Activated T-cell treated with anti-CD3 and anti-CD28 coated beads, Interleukin-2, amount 50 U/mL, for 24 hours (primary cell): ENCODE measurements around the gene NHS.

Experiments used
- DNase-seq: peaks from one replicate; pipeline ENCODE4 v3.0.0-alpha.2; 2020
- H3K27ac Mint-ChIP-seq: 2 replicates; pipeline ENCODE4 v1.8.0; 2020; ENCODE audit warnings: mild to moderate bottlenecking, mixed read lengths
- H3K27me3 Mint-ChIP-seq: 2 replicates; pipeline ENCODE4 v1.8.0; 2020; ENCODE audit warnings: mixed read lengths
- H3K36me3 Mint-ChIP-seq: 2 replicates; pipeline ENCODE4 v1.8.0; 2020; ENCODE audit warnings: low read depth, mixed read lengths
- H3K4me1 Mint-ChIP-seq: 2 replicates; pipeline ENCODE4 v1.8.0; 2020; ENCODE audit warnings: low read depth, mixed read lengths
- H3K4me3 Mint-ChIP-seq: 2 replicates; pipeline ENCODE4 v1.8.0; 2020; ENCODE audit warnings: mild to moderate bottlenecking, moderate library complexity, mixed read lengths
- H3K9me3 Mint-ChIP-seq: 2 replicates; pipeline ENCODE4 v1.8.0; 2020; ENCODE audit warnings: mixed read lengths

Gene NHS

DNA sequence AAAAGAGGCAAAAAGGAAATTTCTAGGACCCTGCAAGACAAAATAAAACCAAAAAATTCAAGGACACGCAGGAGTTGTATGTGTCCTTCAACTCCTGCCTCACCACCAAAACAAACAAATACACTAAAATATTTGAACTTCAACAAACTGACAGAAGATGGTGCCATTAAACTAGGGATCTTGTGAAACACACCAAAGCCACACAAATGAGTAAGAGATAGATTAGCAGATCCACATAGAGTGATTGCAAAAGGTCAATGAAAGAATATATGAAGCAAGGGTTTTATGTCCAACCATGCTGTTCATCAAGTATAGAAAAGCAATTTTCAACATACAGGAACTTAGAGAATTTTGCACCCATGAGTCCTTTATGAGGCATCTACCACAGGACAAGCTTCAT is 322.2 kb downstream of the NHS start:
- Mint-ChIP-seq H3K4me3 (no peak overlapping the region), H3K4me1 (no peaks in the 10 kb centered on the region), H3K9me3 (no peaks in the 10 kb centered on the region), H3K27me3 (peaks cover 13% of the 10 kb centered on the region), H3K27ac (no peak overlapping the region), H3K36me3 (no peaks in the 10 kb centered on the region)
- no peak for DNase-seq

GRCh38 chrX:17700976-17701375 is 326.0 kb downstream of the NHS start:
- Mint-ChIP-seq H3K36me3 (no peaks in the 10 kb centered on the region), H3K4me3 (no peak overlapping the region), H3K4me1 (no peaks in the 10 kb centered on the region), H3K27me3 (peaks cover 18% of the 10 kb centered on the region), H3K9me3 (no peaks in the 10 kb centered on the region), H3K27ac (no peak overlapping the region)
- DNase-seq = no peak

DNA sequence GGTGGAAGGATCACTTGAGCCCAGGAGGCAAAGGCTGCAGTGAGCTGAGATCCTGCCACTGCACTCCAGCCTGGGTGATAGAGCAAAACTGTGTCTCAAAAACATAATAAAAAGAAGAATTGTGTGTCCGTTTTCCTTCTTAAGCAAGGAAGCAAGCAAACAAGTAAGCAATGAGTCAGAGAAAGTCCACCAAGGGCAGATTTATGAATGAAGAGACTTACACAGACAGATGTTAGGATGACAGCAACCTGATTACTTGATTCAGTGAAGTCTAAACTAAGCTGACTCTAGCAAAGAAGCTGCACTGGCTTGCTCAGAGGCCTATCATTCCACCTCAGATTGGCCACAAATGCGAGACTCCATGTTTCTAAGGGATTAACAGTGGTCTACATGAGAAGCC is 328.2 kb downstream of the NHS start:
- Mint-ChIP-seq H3K4me3 (no peak overlapping the region), H3K36me3 (no peaks in the 10 kb centered on the region), H3K27me3 (peaks cover 25% of the 10 kb centered on the region), H3K4me1 (no peaks in the 10 kb centered on the region), H3K9me3 (no peaks in the 10 kb centered on the region), H3K27ac (no peak overlapping the region)
- no peak for DNase-seq

DNA sequence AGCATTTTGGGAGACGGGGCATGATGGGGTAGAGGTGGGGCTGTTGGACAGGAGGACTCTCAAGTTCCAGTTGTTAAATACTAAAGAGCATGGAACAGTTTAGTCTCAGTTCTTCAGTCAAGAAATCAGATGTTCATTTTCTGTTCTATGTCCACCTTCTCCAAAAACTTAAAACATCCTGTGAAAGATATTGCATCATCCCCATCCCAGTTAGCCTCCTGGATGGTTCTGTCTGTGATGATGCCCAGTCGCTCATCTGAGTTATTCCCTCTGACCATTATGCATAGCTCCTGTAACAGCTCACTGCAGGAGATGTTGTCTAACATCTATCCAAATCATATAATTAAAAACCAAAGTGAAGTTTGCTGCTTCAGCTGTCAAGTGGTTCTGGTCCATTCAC is 330.2 kb downstream of the NHS start:
- no peak for DNase-seq
- peaks cover 34% of the 10 kb centered on the region for H3K27me3 Mint-ChIP-seq
- no peak overlapping the region for H3K4me3 Mint-ChIP-seq
- no peaks in the 10 kb centered on the region for H3K36me3 Mint-ChIP-seq
- no peak overlapping the region for H3K27ac Mint-ChIP-seq
- H3K9me3 Mint-ChIP-seq = no peaks in the 10 kb centered on the region
- no peaks in the 10 kb centered on the region for H3K4me1 Mint-ChIP-seq

DNA sequence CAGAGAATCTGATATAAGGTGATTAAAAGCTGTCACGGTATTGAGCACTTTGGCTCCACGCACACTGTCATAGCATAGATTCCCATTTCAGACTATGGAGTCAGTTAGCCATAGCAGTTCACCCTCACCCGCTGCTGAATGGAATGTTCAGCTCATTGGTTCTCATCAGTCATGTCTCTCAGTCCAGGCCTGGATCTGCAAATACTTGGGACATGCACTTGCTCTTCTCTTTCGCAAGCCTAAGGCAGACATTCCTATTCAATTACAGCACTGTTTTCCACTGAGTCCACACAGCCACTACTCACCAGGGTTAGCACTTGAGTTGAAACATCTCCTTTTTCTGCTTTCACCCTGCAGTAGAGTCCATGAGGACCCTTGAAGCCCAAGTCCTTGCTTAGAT is 331.7 kb downstream of the NHS start:
- Mint-ChIP-seq H3K27me3 (peaks cover 38% of the 10 kb centered on the region), H3K4me3 (no peak overlapping the region), H3K27ac (no peak overlapping the region), H3K4me1 (no peaks in the 10 kb centered on the region), H3K9me3 (no peaks in the 10 kb centered on the region), H3K36me3 (no peaks in the 10 kb centered on the region)
- DNase-seq = no peak

- no peaks in the 10 kb centered on the region for H3K4me1 Mint-ChIP-seq
- peaks cover 33% of the 10 kb centered on the region for H3K27me3 Mint-ChIP-seq
- no peaks in the 10 kb centered on the region for H3K36me3 Mint-ChIP-seq
- no peak for DNase-seq
- H3K4me3 Mint-ChIP-seq = no peak overlapping the region
- no peak overlapping the region for H3K27ac Mint-ChIP-seq
- no peaks in the 10 kb centered on the region for H3K9me3 Mint-ChIP-seq
Measured at GRCh38 chrX:17707731-17708130, 332.7 kb downstream of the NHS start.

- DNase-seq = no peak
- Mint-ChIP-seq H3K27ac (no peak overlapping the region), H3K36me3 (no peaks in the 10 kb centered on the region), H3K27me3 (peaks cover 36% of the 10 kb centered on the region), H3K4me1 (no peaks in the 10 kb centered on the region), H3K9me3 (no peaks in the 10 kb centered on the region), H3K4me3 (no peak overlapping the region)
Measured at GRCh38 chrX:17710871-17711301, 335.9 kb downstream of the NHS start.

DNA sequence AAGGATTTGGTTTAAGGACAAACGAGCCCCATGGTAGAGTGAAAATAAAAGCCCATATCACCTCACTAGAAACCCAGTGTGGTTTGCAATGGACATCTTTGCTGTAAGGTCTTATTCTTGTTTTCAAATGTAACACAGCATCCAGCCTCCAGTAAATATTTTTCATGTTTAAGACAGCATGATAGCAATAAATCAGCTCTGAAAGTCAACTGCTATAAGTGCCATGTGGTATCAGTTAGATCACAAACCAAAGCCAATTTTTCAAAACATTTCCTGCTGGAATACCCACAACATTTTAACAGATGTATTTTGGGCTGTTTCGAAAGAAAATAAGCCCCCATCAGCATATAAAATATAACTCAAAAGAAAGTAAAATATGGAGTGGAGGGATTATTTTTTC is 338.3 kb downstream of the NHS start:
- H3K27ac Mint-ChIP-seq = no peak overlapping the region
- H3K27me3 Mint-ChIP-seq = peaks cover 36% of the 10 kb centered on the region
- no peak for DNase-seq
- H3K4me3 Mint-ChIP-seq = no peak overlapping the region
- H3K9me3 Mint-ChIP-seq = no peaks in the 10 kb centered on the region
- H3K4me1 Mint-ChIP-seq = no peaks in the 10 kb centered on the region
- no peaks in the 10 kb centered on the region for H3K36me3 Mint-ChIP-seq

- Mint-ChIP-seq H3K9me3 (no peaks in the 10 kb centered on the region), H3K27me3 (peaks cover 28% of the 10 kb centered on the region), H3K4me3 (no peak overlapping the region), H3K27ac (no peak overlapping the region), H3K36me3 (no peaks in the 10 kb centered on the region), H3K4me1 (no peaks in the 10 kb centered on the region)
- DNase-seq = no peak
Measured at GRCh38 chrX:17718649-17719165, 343.7 kb downstream of the NHS start.

- H3K9me3 Mint-ChIP-seq = no peaks in the 10 kb centered on the region
- peaks cover 26% of the 10 kb centered on the region for H3K27me3 Mint-ChIP-seq
- no peak overlapping the region for H3K27ac Mint-ChIP-seq
- H3K4me3 Mint-ChIP-seq = no peak overlapping the region
- no peaks in the 10 kb centered on the region for H3K4me1 Mint-ChIP-seq
- H3K36me3 Mint-ChIP-seq = no peaks in the 10 kb centered on the region
- DNase-seq = no peak
Measured at GRCh38 chrX:17719711-17720110, 344.7 kb downstream of the NHS start.

GRCh38 chrX:17721715-17722114 is 346.7 kb downstream of the NHS start:
- H3K27ac Mint-ChIP-seq = no peak overlapping the region
- no peak for DNase-seq
- no peaks in the 10 kb centered on the region for H3K9me3 Mint-ChIP-seq
- H3K4me3 Mint-ChIP-seq = no peak overlapping the region
- H3K36me3 Mint-ChIP-seq = no peaks in the 10 kb centered on the region
- peaks cover 22% of the 10 kb centered on the region for H3K27me3 Mint-ChIP-seq
- no peaks in the 10 kb centered on the region for H3K4me1 Mint-ChIP-seq

DNA sequence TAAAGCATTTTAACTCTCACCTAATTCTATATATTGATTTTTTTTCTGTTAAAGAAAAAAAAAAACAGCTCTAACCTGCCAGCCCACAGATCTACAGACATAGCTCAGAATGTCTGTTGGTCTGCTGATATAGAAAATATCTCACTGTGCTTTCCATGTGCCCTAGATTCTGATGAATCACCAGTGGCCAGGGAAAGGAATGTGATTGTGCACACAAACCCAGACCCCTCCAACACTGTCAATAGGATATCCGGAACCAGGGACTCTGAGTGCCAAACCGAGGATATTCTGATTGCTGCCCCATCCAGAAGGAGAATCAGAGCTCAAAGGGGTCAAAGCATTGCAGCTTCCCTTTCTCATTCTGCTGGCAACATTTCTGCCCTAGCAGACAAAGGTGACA is 350.2 kb downstream of the NHS start:
- Mint-ChIP-seq H3K4me3 (no peak overlapping the region), H3K27me3 (peaks cover 44% of the 10 kb centered on the region), H3K27ac (no peak overlapping the region), H3K36me3 (no peaks in the 10 kb centered on the region), H3K9me3 (no peaks in the 10 kb centered on the region), H3K4me1 (no peaks in the 10 kb centered on the region)
- DNase-seq = no peak

GRCh38 chrX:17732138-17732783 is 357.3 kb downstream of the NHS start:
- Mint-ChIP-seq H3K9me3 (no peaks in the 10 kb centered on the region), H3K27ac (no peak overlapping the region), H3K36me3 (no peaks in the 10 kb centered on the region), H3K27me3 (peaks cover 56% of the 10 kb centered on the region), H3K4me1 (peaks cover 3% of the 10 kb centered on the region), H3K4me3 (no peak overlapping the region)
- DNase-seq = no peak

- peaks cover 30% of the 10 kb centered on the region for H3K4me1 Mint-ChIP-seq
- H3K9me3 Mint-ChIP-seq = no peaks in the 10 kb centered on the region
- no peak overlapping the region for H3K4me3 Mint-ChIP-seq
- H3K27ac Mint-ChIP-seq = no peak overlapping the region
- H3K36me3 Mint-ChIP-seq = no peaks in the 10 kb centered on the region
- DNase-seq = no peak
- peaks cover 44% of the 10 kb centered on the region for H3K27me3 Mint-ChIP-seq
Measured at GRCh38 chrX:17735406-17735805, 360.4 kb downstream of the NHS start.

DNA sequence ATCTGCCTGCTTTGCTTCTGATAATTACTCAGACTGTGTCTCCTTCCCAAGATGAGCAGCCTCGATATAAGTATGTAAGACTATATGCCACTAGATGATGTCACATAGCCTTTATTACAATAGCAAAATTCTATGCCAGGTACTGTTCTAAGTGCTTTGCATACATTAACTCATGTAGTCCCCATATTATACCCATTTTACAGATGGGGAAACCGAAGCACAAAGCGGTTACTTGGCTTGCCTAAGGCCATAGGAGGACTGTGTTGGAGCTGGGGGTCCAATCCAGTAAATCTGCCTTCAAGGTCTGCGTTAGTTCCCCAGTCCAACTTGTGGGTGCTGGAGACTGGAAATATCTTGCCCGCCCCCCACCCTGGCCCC is 361.5 kb downstream of the NHS start:
- H3K36me3 Mint-ChIP-seq = no peaks in the 10 kb centered on the region
- peaks cover 36% of the 10 kb centered on the region for H3K4me1 Mint-ChIP-seq
- H3K9me3 Mint-ChIP-seq = no peaks in the 10 kb centered on the region
- H3K27ac Mint-ChIP-seq = peak overlapping the region; percentile 86
- H3K4me3 Mint-ChIP-seq = peak overlapping the region; percentile 77
- H3K27me3 Mint-ChIP-seq = peaks cover 49% of the 10 kb centered on the region
- DNase-seq = no peak
